Neutrophil (primary cell): ENCODE measurements around the gene BNIP3.

Experiments
- H3K27ac ChIP-seq: fragments of 200-600 bp; sonication (generic); 2 replicates; pipeline ENCODE4 v1.5.1; 2016; ENCODE audit warnings: mild to moderate bottlenecking, moderate library complexity
- H3K27me3 ChIP-seq: fragments of 200-600 bp; sonication (generic); 2 replicates; pipeline ENCODE4 v1.6.0; 2016; ENCODE audit warnings: mild to moderate bottlenecking
- H3K36me3 ChIP-seq: fragments of 200-600 bp; sonication (generic); 2 replicates; pipeline ENCODE4 v1.5.1; 2017
- H3K4me1 ChIP-seq, 2 experiments: fragments of 200-600 bp in 1 of 2; sonication (generic) in 1 of 2; 1 replicate in 1 of 2; 2 replicates in 1 of 2; pipeline versions ENCODE4 v1.5.1 to v1.6.1; 2013 to 2016; ENCODE audit warnings: low read depth in 1 of 2, low read length in 1 of 2, mild to moderate bottlenecking in 1 of 2, moderate library complexity in 1 of 2; ENCODE audit not compliant: control insufficient read depth in 1 of 2, insufficient read depth in 1 of 2
- H3K4me3 ChIP-seq, 2 experiments: fragments of 200-600 bp in 1 of 2; sonication (generic) in 1 of 2; 1 replicate in 1 of 2; 2 replicates in 1 of 2; pipeline ENCODE4 v1.5.1; 2013 to 2016; ENCODE audit warnings: low read depth in 1 of 2, low read length in 1 of 2, mild to moderate bottlenecking in 1 of 2, moderate library complexity in 1 of 2
- H3K9me3 ChIP-seq: fragments of 200-600 bp; sonication (generic); 2 replicates; pipeline ENCODE4 v1.5.1; 2016
- CTCF ChIP-seq: fragments of 200-600 bp; sonication (generic); IDR thresholded peaks from 2 replicates; pipeline ENCODE4 v1.5.1; 2016; ENCODE audit warnings: antibody characterized with exemption

BNIP3 gene

DNA sequence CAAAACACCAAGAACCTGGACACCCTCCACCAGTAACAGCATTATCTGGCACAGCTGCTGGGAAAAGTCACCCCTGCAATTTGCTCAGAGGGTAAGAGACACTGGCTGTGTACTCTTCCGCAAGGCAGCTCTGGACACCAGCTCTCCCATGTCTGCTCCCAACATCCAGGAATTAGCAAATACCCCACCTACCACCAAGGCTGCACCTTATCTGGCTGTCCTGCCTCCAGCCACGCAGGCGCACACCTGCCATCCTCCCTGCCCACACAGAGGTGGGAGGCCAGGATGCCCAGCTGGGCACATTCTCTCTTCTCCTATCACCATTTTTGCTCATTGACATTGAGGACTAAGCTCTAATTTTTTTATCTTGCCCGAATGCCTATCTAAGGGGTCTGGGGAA, 20.3 kb upstream of the BNIP3 start:
- Histone ChIP-seq H3K4me1 (no peaks in the 10 kb centered on the region), H3K36me3 (no peaks in the 10 kb centered on the region), H3K4me3 (no peak overlapping the region), H3K9me3 (no peaks in the 10 kb centered on the region), H3K27me3 (peaks cover 14% of the 10 kb centered on the region), H3K27ac (no peak overlapping the region)
- no peak for TF ChIP-seq CTCF

DNA sequence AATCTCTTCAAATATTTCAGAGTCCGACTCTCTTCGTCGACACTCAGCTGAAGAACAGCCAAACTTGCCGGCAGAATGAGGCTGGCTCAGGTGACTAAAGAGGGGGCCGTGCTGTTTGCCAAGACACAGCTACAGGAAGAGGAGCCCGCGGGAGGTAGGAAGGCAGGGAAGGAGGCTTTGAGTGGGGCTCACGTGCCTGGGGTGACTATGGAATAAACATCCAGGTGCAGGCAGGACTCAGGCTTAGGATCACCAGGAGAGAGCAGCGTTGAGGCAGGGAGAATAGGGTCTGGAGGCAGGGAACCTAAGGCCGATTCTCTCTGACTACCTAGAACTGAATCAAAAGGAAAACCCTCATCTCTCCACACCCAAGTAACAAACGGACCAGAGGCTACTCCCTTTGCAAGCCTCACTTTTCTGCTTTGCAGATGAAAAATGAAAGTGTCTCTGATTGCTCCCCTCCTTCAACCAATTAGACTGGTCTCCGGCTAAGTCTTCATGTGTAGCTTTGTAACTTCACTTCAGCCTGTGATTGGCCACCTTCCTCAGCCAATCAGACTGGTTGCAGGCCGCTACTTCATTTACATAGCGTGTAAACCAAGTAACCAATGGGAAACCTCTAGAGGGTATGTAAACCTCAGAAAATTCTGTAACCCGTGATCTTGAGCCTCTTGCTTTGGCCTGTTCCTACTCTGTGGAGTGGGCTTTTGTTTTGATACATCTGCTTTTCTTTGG, 19.7 kb upstream of the BNIP3 start:
- Histone ChIP-seq H3K9me3 (no peaks in the 10 kb centered on the region), H3K27me3 (peaks cover 12% of the 10 kb centered on the region), H3K36me3 (no peaks in the 10 kb centered on the region), H3K27ac (no peak overlapping the region), H3K4me1 (no peaks in the 10 kb centered on the region), H3K4me3 (no peak overlapping the region)
- no peak for TF ChIP-seq CTCF

DNA sequence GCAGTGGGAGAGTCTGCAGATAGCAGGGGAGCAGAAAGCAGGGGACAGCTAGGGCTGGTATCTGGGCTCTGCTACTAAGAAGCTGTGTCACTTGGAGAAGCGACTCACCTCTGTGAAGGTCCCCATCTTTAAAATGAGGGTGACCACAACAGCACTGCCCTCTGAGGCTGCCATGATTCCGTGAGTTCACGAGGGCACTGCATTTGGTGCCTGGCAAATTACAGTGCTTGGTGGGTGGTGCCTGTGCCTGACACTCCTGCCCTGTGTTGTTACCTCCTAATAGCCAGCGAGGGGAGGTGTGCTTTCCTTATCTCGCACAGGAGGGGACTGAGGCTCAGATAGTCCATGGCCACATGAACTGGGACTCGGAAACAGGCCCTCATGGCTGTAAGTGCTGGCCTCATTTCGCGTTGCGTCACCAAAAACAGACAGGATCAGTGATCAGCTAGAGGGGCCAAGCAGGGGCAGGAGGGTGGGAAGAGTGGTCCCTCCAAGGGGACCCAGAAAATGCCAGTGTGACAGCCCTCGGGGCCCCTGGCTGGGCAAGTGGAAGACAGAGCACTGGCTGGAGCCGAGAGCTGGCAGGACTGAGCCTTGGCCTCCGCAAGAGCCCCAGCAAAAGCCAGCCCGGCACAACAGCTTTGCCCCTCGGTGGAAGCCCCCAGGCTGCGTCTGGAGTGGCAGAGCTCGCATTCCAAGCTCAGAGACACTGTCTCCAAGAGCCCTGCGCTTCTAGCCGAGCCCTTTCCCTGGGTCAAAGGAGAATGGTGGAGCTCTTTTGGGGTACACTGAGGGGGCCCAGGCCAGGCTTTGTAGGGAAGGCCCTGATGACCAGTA, 17.3 kb upstream of the BNIP3 start:
- Histone ChIP-seq H3K27ac (no peak overlapping the region), H3K36me3 (no peaks in the 10 kb centered on the region), H3K4me1 (no peaks in the 10 kb centered on the region), H3K27me3 (peaks cover 15% of the 10 kb centered on the region), H3K9me3 (no peaks in the 10 kb centered on the region), H3K4me3 (no peak overlapping the region)
- no peak for TF ChIP-seq CTCF

DNA sequence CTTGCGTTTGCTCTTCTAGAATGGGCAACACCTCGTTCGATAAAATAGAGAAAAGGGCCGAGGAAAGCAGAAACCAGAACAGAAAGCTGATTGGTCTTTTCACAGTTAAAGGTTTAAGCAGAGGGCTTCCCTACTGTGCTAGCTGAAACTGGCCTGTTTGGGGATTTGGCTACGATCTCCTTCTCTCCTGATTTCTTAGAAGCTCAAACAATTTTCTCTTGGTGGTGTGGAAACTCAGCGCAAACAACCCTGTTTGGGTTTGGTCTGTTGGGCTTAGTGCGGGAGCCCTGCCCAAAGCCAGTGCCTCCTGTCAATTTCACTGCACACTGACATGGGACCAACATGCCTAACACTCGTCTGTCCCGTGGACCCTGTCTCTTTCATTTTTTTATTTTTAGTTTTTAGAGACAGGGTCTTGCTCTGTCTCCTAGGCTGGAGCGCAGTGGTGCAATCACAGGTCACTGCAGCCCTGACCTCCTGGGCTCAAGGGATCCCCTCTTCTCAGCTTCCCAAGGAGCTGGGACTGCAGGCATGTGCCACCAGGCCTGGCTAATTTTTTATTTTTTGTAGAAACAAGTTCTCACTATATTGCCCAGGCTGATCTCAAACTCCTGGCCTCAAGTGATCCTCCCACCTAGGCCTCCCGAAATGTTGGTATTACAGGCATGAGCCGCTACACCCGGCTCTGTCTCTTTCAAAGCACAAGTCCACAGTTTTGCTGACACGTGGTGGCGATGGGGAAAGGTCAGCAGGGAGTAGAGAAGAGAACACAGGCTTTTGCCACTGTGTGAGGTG, 16.5 kb upstream of the BNIP3 start:
- Histone ChIP-seq H3K36me3 (no peaks in the 10 kb centered on the region), H3K4me3 (no peak overlapping the region), H3K9me3 (no peaks in the 10 kb centered on the region), H3K4me1 (no peaks in the 10 kb centered on the region), H3K27ac (no peak overlapping the region), H3K27me3 (peaks cover 11% of the 10 kb centered on the region)
- TF ChIP-seq CTCF = no peak

DNA sequence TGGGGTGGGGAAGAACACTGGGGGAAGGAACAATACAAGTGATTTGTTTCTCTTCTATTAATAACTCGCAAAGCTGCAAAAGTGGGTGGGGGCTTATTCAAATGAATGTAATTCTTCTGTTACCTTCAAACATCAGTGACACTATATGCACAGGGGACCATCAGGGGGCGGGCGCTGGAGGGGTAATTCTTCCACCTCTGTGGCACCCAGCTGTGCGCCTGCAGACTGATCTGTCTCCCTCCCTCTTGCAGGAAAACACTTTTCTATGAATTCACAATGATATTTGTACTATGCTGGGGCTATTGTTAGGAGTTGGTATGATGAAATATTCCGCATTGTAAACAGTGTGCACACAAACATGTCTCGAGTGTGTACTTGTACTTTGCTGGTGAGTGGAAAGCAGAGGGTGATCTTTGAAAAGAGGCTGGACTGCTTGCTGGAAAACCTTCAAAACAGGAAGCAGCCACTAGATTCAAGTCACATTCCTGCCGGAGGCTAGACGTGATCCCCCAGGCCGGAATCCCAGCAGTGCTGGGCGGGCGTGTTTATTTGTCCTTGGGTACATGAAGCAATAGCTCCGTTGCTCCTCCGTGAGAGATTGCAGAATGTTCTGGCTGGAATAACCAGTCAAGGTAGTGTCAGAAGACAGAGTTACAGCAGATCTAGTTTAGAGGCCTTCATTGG, 15.8 kb upstream of the BNIP3 start:
- Histone ChIP-seq H3K27ac (no peak overlapping the region), H3K4me1 (peaks cover 3 to 7% of the 10 kb centered on the region in 2 experiments), H3K27me3 (peaks cover 11% of the 10 kb centered on the region), H3K9me3 (no peaks in the 10 kb centered on the region), H3K4me3 (no peak overlapping the region), H3K36me3 (no peaks in the 10 kb centered on the region)
- no peak for TF ChIP-seq CTCF
